H7 (cell line): Measurements from ENCODE around the gene FAM114A1. TPM values are rescaled to one million over a fixed set of nuclear protein-coding genes. Genes with fewer than 3 reads are reported as not detected.
"Not testable (repeated sequence)": the region's sequence is repeated elsewhere in the genome, so short reads cannot be mapped to it uniquely, and the experiment has no call there.

Experiments
- DNase-seq: peaks from one replicate; pipeline ENCODE4 v3.0.0; 2012
- H3K27me3 ChIP-seq: 2 replicates; pipeline ENCODE4 v1.6.0; 2011; ENCODE audit warnings: mild to moderate bottlenecking, low read length; ENCODE audit not compliant: control insufficient read depth, insufficient read depth
- H3K36me3 ChIP-seq: replicated peaks from 2 replicates; pipeline ENCODE4 v1.5.1; 2011; ENCODE audit warnings: low read length; ENCODE audit not compliant: control insufficient read depth, insufficient read depth
- H3K4me3 ChIP-seq: 2 replicates; pipeline ENCODE4 v1.5.1; 2011; ENCODE audit warnings: low read depth, mild to moderate bottlenecking, control low read depth, low read length, moderate library complexity; ENCODE audit not compliant: insufficient read depth
- total RNA-seq: library from RNA; depleted of rRNA; stranded (reverse); fragments of >200 nt; shearing (Covaris generic); gene quantifications from 2 replicates; pipeline ENCODE4 v1.2.3, GENCODE V29; 2014

FAM114A1 gene
- total RNA-seq, 1 experiment from 2014 or later, result 14.5 TPM

- Histone ChIP-seq H3K36me3 (no peaks in the 10 kb centered on the region), H3K4me3 (no peak overlapping the region), H3K27me3 (no peaks in the 10 kb centered on the region)
- no peak for DNase-seq
Observed at GRCh38 chr4:38949411-38950051, 81.9 kb downstream of the FAM114A1 start.

GRCh38 chr4:38950159-38950558 lies 82.6 kb downstream of the FAM114A1 start:
- Histone ChIP-seq H3K4me3 (no peak overlapping the region), H3K27me3 (no peaks in the 10 kb centered on the region), H3K36me3 (no peaks in the 10 kb centered on the region)
- DNase-seq, result no peak

- Histone ChIP-seq H3K36me3 (no peaks in the 10 kb centered on the region), H3K4me3 (no peak overlapping the region), H3K27me3 (no peaks in the 10 kb centered on the region)
- no peak for DNase-seq
Observed at GRCh38 chr4:38950734-38951133, 83.1 kb downstream of the FAM114A1 start.

- H3K4me3 ChIP-seq, result no peak overlapping the region
- no peak for DNase-seq
- H3K27me3 ChIP-seq, result no peaks in the 10 kb centered on the region
- H3K36me3 ChIP-seq, result no peaks in the 10 kb centered on the region
Observed at GRCh38 chr4:38951598-38951997, 84.0 kb downstream of the FAM114A1 start.

DNA sequence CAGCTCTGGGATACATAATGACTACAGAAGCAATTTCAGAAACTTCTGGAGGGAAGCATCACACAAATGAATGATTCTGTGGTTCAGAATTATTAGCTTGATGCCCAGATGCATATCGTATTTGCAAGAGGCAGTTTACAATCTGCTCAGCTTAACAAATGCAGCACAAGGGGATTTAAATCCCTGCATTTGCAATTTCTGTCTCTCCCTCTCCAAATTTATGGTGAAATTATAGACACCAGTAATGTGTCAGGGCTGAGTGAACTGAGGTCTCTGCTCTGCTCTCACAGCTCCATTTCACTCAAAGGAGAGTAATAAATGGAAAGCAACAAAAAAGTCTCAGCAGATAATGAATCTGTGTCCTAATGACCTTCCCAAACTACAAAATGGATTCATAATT lies 84.4 kb downstream of the FAM114A1 start:
- Histone ChIP-seq H3K4me3 (no peak overlapping the region), H3K36me3 (no peaks in the 10 kb centered on the region), H3K27me3 (no peaks in the 10 kb centered on the region)
- no peak for DNase-seq

DNA sequence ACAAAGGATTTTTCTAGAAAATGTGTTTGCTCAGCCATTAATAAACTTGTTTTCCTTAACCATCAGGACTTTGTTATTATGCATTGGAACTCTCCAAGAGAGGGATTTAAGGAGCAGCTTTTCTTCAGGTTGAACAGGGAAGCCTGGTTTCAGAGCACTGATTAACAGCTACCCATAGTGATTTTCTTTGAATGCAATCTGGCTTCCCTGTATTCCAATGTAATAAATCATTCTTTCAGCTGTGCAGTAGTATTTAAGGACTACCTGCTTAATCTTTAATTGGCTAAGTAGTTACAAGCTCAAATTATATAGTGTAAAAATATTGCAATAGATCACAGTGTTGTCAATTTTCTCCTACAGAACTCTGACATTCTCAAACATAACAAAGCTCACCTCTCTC lies 87.1 kb downstream of the FAM114A1 start:
- no peak for DNase-seq
- no peak overlapping the region for H3K4me3 ChIP-seq
- H3K27me3 ChIP-seq, result no peaks in the 10 kb centered on the region
- no peaks in the 10 kb centered on the region for H3K36me3 ChIP-seq

GRCh38 chr4:38955957-38956356 lies 88.4 kb downstream of the FAM114A1 start:
- no peak overlapping the region for H3K4me3 ChIP-seq
- no peak for DNase-seq
- no peaks in the 10 kb centered on the region for H3K36me3 ChIP-seq
- H3K27me3 ChIP-seq, result no peaks in the 10 kb centered on the region

DNA sequence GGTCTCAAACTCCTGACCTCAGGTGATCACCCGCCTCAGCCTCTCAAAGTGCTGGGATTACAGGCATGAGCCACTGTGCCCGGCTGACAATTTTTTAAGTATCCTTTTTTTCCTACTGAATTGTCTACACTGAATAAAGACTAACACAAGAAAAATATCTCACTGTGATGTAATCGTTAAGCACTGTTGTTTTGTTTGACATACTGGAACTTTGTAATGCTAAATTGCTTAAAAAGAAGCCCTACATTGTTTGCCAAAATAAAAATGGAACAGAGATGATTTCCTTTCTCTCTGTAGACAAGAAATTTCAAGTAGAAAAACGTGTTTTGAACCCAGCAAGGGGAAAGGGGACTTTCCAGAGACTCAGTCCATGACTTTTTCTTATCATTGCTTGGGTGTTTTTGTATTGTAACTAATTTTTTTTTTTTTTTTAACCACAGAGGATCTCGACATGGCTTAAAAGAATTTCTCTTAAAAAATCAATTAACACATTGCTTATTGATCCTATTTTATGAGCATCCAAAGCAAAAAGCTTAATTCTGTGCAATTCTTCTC lies 89.7 kb downstream of the FAM114A1 start:
- H3K27me3 ChIP-seq, result no peaks in the 10 kb centered on the region
- H3K36me3 ChIP-seq, result no peaks in the 10 kb centered on the region
- no peak for DNase-seq
- no peak overlapping the region for H3K4me3 ChIP-seq

GRCh38 chr4:38957893-38958292 lies 90.3 kb downstream of the FAM114A1 start:
- Histone ChIP-seq H3K4me3 (no peak overlapping the region), H3K36me3 (no peaks in the 10 kb centered on the region), H3K27me3 (no peaks in the 10 kb centered on the region)
- no peak for DNase-seq

DNA sequence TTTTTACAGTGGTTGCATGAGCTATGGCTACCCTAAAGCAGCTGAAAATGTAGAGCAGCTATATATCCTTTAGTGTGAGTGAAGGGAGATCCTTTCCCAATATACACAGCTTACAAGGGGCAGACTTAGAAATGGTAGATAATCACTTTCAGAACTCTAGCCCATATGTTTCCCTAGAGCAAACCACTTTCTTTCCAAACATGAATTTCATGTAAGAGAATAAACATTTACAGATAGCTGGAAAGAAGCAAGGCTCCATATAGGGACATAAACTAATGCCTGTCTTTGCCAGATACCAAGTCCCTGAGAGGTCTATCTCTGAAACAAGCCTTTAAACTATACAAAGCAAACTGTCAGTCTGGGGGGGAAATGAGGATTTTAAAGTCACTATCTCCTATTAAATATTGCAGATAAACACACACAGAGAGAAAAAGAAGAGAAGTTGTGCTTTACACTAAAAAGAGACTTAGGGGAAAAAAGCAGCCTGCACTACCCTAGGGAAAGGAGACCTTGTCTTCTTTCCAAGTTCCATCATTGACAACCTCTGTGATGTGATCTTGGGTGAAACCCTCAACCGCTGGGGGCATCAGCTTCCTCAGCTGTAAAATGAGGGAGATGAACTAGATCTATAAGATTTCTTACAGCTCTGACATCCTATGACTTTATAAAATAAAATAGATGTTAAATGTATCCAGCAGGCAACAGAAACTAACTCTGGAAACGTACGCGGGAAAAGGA lies 91.0 kb downstream of the FAM114A1 start:
- H3K27me3 ChIP-seq, result no peaks in the 10 kb centered on the region

DNA sequence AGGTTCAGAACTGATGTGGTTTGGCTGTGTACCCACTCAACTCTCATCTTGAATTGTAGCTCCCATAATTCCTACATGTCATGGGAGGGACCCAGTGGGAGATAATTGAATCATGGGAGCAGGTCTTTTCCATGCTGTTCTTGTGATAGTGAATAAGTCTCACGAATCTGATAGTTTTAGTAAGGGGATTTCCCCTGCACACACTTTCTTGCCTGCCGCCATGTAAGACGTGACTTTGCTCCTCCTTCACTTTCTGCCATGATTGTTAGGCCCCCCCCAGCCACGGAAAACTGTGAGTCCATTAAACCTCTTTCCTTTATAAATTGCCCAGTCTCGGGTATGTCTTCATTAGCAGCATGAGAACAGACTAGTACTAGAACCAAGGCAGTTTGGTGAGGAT lies 91.6 kb downstream of the FAM114A1 start:
- H3K36me3 ChIP-seq, DNase-seq, H3K27me3 ChIP-seq: not testable (repeated sequence)

More for the DNA sequence above, 91.0 kb downstream of the FAM114A1 start:
- DNase-seq, result no peak
- Histone ChIP-seq H3K36me3 (no peaks in the 10 kb centered on the region), H3K4me3 (no peak overlapping the region)

DNA sequence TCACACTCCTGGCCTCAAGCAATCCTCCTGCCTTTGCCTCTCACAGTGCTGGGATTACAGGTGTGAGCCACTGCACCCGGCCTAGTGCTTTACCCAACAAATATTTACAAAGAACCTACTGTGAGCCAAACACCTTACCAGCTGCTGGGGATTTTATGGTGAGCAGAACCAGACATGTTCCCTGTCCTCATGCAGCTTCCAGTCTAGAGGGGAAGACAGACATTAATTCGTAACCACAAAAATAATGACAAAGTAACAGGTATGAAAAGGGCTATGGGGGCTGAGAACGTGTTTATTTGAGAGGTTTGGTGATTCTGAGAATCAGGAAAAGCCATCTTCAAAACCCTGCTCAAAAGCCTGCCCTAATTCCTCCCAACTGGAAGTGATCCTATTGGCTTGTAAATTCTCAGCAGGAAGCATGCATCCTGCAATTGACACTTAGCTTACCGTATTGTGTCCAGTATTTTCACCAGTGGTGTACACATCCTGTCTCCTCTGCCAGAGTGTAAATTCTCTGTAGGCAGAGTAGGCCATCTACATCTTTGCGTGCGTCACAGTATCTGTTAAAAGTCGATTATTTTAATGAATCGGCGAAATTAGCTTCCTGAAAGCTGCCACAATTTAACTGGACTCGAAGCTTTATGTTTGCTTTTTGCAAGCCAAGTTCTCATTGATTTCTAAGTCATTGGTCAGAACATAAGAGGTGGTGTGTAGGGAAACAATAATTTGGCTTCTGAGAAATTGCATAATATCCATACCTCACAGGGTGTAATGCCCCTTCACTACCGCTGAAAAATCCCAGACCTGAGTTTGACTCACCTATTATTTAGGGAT lies 97.6 kb downstream of the FAM114A1 start:
- no peaks in the 10 kb centered on the region for H3K27me3 ChIP-seq
- DNase-seq, result no peak
- no peak overlapping the region for H3K4me3 ChIP-seq
- no peaks in the 10 kb centered on the region for H3K36me3 ChIP-seq

More for the DNA sequence above, 91.6 kb downstream of the FAM114A1 start:
- H3K4me3 ChIP-seq, result not testable (repeated sequence)

DNA sequence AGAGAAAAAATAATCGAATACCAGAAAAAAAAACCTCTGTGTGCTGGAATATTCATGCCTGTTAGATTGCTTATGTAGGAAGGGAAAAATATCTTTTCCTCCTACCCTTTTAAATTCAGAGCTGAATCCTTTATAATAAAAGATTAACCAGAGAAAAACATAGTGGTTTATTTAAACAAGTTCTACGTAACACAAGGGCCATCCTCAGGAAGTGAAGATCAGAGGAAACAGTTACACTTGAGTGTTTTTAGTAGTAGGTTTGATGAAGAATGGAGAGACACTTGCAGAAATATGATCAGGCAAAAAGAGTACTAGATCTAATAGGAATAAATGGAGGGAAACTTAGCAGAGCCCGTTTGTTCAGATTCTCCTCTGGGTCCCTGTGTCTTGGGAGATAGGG lies 98.3 kb downstream of the FAM114A1 start:
- H3K27me3 ChIP-seq, result no peaks in the 10 kb centered on the region
- no peak overlapping the region for H3K4me3 ChIP-seq
- DNase-seq, result no peak
- no peaks in the 10 kb centered on the region for H3K36me3 ChIP-seq

- no peak for DNase-seq
- H3K36me3 ChIP-seq, result no peaks in the 10 kb centered on the region
- no peaks in the 10 kb centered on the region for H3K27me3 ChIP-seq
- no peak overlapping the region for H3K4me3 ChIP-seq
Observed at GRCh38 chr4:38967260-38968095, 99.9 kb downstream of the FAM114A1 start.
